ENCODE data around the gene FOXN1. TPM values are rescaled to one million over a fixed set of nuclear protein-coding genes. Genes with fewer than 3 reads are reported as not detected.

The FOXN1 gene
- total and polyA plus RNA-seq, 10 of the 15 experiments (the other 5 are each of a cell fraction or from before 2014, with no cell fraction given) = not detected

DNA sequence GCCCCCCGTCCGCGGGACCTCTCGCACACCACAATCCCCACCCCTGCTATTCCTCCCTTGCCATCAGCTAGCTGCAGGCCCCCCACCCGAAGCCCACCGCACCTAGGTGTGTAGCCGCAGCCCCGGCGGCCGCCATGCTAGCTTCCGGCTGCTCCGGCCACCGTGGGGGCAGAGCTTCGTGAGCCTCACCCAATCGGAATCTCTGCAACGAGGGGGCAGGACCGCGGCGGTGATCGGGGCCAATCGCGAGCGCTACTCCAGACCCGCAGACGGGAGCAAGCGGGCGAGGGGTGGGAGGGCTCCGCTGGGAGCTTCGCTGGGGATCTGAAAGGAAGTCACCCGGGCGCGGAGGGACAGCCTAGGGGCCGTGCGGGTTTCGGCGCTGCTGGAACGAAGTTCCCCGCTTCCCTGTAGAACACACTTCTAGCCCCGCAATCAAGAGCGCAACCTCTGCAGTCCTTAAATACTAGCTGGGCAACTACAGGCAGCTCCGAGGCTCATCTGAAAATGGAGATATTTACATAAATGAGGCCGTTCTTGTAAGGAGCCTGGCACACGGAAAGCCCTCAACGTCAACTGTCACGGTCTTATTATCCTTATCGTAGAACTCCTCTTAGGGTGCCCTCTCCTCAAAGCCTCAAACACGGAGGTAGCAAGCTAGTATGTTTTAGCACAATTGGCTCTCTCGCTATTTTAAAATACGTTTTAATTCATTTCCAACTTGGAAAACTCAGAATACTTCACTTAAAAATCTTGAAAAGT, 65.4 kb downstream of the FOXN1 start, which contains the start of gene PIGS (continued):
- TF ChIP-seq, protein P1, sequence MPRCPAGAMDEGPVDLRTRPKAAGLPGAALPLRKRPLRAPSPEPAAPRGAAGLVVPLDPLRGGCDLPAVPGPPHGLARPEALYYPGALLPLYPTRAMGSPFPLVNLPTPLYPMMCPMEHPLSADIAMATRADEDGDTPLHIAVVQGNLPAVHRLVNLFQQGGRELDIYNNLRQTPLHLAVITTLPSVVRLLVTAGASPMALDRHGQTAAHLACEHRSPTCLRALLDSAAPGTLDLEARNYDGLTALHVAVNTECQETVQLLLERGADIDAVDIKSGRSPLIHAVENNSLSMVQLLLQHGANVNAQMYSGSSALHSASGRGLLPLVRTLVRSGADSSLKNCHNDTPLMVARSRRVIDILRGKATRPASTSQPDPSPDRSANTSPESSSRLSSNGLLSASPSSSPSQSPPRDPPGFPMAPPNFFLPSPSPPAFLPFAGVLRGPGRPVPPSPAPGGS (IDR thresholded peaks at IDR 0.05; ENCODE audit: borderline replicate concordance, insufficient read depth, low read depth, low read length, poor library complexity, severe bottlenecking) = no peak
- no peak; the same call in 1 of the 2 replicates for TF ChIP-seq CHD1 (IDR thresholded peaks at IDR 0.05; ENCODE audit: low read depth, low read length)
- no peak for TF ChIP-seq NFYA (IDR thresholded peaks at IDR 0.05; ENCODE audit: borderline replicate concordance, low read depth, low read length)
- no peak for TF ChIP-seq RCOR1 (conservative IDR thresholded peaks at IDR 0.05; ENCODE audit: low read depth, low read length)
- TF ChIP-seq EED (IDR thresholded peaks at IDR 0.05; ENCODE audit: low read depth) = peak; percentile 67
- TF ChIP-seq POLR2AphosphoS2 (IDR thresholded peaks at IDR 0.05; ENCODE audit: low read depth, low read length) = peak; percentile 81
- 0 out of 2 replicates have a peak, but pooled peaks have one; percentile 23 for TF ChIP-seq GATAD2B (conservative IDR thresholded peaks at IDR 0.05; ENCODE audit: low read depth)
- TF ChIP-seq POU2F2 (IDR thresholded peaks at IDR 0.05; ENCODE audit: borderline replicate concordance, low read depth, low read length) = peak; percentile 13; the same call in 1 of the 3 replicates
- no peak for TF ChIP-seq CHD4 (IDR thresholded peaks at IDR 0.05)
- TF ChIP-seq, protein P2, sequence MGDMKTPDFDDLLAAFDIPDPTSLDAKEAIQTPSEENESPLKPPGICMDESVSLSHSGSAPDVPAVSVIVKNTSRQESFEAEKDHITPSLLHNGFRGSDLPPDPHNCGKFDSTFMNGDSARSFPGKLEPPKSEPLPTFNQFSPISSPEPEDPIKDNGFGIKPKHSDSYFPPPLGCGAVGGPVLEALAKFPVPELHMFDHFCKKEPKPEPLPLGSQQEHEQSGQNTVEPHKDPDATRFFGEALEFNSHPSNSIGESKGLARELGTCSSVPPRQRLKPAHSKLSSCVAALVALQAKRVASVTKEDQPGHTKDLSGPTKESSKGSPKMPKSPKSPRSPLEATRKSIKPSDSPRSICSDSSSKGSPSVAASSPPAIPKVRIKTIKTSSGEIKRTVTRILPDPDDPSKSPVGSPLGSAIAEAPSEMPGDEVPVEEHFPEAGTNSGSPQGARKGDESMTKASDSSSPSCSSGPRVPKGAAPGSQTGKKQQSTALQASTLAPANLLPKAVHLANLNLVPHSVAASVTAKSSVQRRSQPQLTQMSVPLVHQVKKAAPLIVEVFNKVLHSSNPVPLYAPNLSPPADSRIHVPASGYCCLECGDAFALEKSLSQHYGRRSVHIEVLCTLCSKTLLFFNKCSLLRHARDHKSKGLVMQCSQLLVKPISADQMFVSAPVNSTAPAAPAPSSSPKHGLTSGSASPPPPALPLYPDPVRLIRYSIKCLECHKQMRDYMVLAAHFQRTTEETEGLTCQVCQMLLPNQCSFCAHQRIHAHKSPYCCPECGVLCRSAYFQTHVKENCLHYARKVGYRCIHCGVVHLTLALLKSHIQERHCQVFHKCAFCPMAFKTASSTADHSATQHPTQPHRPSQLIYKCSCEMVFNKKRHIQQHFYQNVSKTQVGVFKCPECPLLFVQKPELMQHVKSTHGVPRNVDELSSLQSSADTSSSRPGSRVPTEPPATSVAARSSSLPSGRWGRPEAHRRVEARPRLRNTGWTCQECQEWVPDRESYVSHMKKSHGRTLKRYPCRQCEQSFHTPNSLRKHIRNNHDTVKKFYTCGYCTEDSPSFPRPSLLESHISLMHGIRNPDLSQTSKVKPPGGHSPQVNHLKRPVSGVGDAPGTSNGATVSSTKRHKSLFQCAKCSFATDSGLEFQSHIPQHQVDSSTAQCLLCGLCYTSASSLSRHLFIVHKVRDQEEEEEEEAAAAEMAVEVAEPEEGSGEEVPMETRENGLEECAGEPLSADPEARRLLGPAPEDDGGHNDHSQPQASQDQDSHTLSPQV (IDR thresholded peaks at IDR 0.05) = no peak
- TF ChIP-seq ZZZ3 (IDR thresholded peaks at IDR 0.05; ENCODE audit: control insufficient read depth, insufficient read length, low read depth) = no peak
- no peak for TF ChIP-seq RELA (IDR thresholded peaks at IDR 0.05; ENCODE audit: borderline replicate concordance, partially characterized antibody)
- TF ChIP-seq HDAC6 (IDR thresholded peaks at IDR 0.05; ENCODE audit: unreplicated experiment) = no peak
- TF ChIP-seq MTA2 (IDR thresholded peaks at IDR 0.05; ENCODE audit: low read depth) = peak; percentile 25; the same call in 1 of the 2 replicates
- no peak for TF ChIP-seq JUND (IDR thresholded peaks at IDR 0.05; ENCODE audit: low read depth, low read length)
- peak; percentile 44; the same call in 1 of the 2 replicates for TF ChIP-seq PAX5 (IDR thresholded peaks at IDR 0.05; ENCODE audit: borderline replicate concordance, low read depth, low read length)
- TF ChIP-seq, protein P3, sequence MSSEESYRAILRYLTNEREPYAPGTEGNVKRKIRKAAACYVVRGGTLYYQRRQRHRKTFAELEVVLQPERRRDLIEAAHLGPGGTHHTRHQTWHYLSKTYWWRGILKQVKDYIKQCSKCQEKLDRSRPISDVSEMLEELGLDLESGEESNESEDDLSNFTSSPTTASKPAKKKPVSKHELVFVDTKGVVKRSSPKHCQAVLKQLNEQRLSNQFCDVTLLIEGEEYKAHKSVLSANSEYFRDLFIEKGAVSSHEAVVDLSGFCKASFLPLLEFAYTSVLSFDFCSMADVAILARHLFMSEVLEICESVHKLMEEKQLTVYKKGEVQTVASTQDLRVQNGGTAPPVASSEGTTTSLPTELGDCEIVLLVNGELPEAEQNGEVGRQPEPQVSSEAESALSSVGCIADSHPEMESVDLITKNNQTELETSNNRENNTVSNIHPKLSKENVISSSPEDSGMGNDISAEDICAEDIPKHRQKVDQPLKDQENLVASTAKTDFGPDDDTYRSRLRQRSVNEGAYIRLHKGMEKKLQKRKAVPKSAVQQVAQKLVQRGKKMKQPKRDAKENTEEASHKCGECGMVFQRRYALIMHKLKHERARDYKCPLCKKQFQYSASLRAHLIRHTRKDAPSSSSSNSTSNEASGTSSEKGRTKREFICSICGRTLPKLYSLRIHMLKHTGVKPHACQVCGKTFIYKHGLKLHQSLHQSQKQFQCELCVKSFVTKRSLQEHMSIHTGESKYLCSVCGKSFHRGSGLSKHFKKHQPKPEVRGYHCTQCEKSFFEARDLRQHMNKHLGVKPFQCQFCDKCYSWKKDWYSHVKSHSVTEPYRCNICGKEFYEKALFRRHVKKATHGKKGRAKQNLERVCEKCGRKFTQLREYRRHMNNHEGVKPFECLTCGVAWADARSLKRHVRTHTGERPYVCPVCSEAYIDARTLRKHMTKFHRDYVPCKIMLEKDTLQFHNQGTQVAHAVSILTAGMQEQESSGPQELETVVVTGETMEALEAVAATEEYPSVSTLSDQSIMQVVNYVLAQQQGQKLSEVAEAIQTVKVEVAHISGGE (CRISPR knock-in tag; IDR thresholded peaks at IDR 0.05) = peak; percentile 76

All from GM12878 (cell line).